NCI-H187 treated with DMSO at 0.1 percent for 48 hours (cell line): ENCODE results near the gene TM4SF5.
"Not testable (repeated sequence)": the region's sequence is repeated elsewhere in the genome, so short reads cannot be mapped to it uniquely, and the experiment has no call there.

ENCODE experiments used
- DNase-seq: peaks from one replicate; lab custom pipeline; 2025; lab: John Stamatoyannopoulos, UW

TM4SF5 gene

GRCh38 chr17:4789951-4790704 lies 18.4 kb downstream of the TM4SF5 start:
- DNase-seq, result no peak

- no peak for DNase-seq
Observed at GRCh38 chr17:4790705-4791088, 19.0 kb downstream of the TM4SF5 start.

GRCh38 chr17:4795168-4795567 lies 23.5 kb downstream of the TM4SF5 start:
- no peak for DNase-seq

GRCh38 chr17:4796552-4796920 lies 24.9 kb downstream of the TM4SF5 start:
- no peak for DNase-seq

- DNase-seq, result no peak
Observed at GRCh38 chr17:4800462-4801196, 28.9 kb downstream of the TM4SF5 start.

- no peak for DNase-seq
Observed at GRCh38 chr17:4802228-4802627, 30.5 kb downstream of the TM4SF5 start, which contains the start of gene C17orf114. TSS of gene C17orf114 (minus strand) at chr17:4802328.

GRCh38 chr17:4806456-4806776 lies 34.7 kb downstream of the TM4SF5 start:
- no peak for DNase-seq

- no peak for DNase-seq
Observed at GRCh38 chr17:4806777-4807604, 35.3 kb downstream of the TM4SF5 start, which contains the start of gene PLD2. TSS of gene PLD2 (plus strand) at chr17:4807152. CDS start at chr17:4807773, 621 bp downstream.

GRCh38 chr17:4807605-4808377 lies 36.1 kb downstream of the TM4SF5 start:
- DNase-seq, result no peak

GRCh38 chr17:4808378-4808767 lies 36.7 kb downstream of the TM4SF5 start:
- DNase-seq, result no peak

GRCh38 chr17:4810696-4811290 lies 39.1 kb downstream of the TM4SF5 start:
- no peak for DNase-seq

- DNase-seq, result no peak
Observed at GRCh38 chr17:4811471-4811870, 39.8 kb downstream of the TM4SF5 start.

- no peak for DNase-seq
Observed at GRCh38 chr17:4812690-4813089, 41.0 kb downstream of the TM4SF5 start.

- DNase-seq, result no peak
Observed at GRCh38 chr17:4815043-4815675, 43.5 kb downstream of the TM4SF5 start.

- no peak for DNase-seq
Observed at GRCh38 chr17:4816826-4817225, 45.1 kb downstream of the TM4SF5 start.

GRCh38 chr17:4818276-4818675 lies 46.6 kb downstream of the TM4SF5 start:
- no peak for DNase-seq

- no peak for DNase-seq
Observed at GRCh38 chr17:4822835-4823234, 51.1 kb downstream of the TM4SF5 start.

- DNase-seq, result no peak
Observed at GRCh38 chr17:4823373-4824089, 51.8 kb downstream of the TM4SF5 start.

- no peak for DNase-seq
Observed at GRCh38 chr17:4827399-4827798, 55.7 kb downstream of the TM4SF5 start.

GRCh38 chr17:4832829-4833177 lies 61.1 kb downstream of the TM4SF5 start:
- not testable (repeated sequence) for DNase-seq
